K562 (cell line): Measurements from ENCODE around the gene PPP1R3A.

Experiments
- CTCF ChIP-seq, 3 experiments: IDR thresholded peaks in 2 of 3; conservative IDR thresholded peaks in 1 of 3; 2 replicates each; pipeline ENCODE4 v1.5.1; 2011 to 2012; ENCODE audit warnings: low read length in 3 of 3, mild to moderate bottlenecking in 3 of 3, control low read depth in 2 of 3, improper control_type of control experiment in 1 of 3, inconsistent platforms in 1 of 3, low read depth in 1 of 3, mixed read lengths in 1 of 3, moderate library complexity in 1 of 3; ENCODE audit not compliant: insufficient read depth in 2 of 3
- KDM4B ChIP-seq, 2 experiments: fragments of 450-650 bp in 1 of 2; sonication (generic) in 1 of 2; IDR thresholded peaks; 2 replicates each; pipeline ENCODE4 v1.6.1; 2016 to 2017; ENCODE audit warnings: borderline replicate concordance in 2 of 2, antibody characterized with exemption in 1 of 2, low read depth in 1 of 2, mild to moderate bottlenecking in 1 of 2
- POLR2A ChIP-seq: fragments of 450-650 bp; conservative IDR thresholded peaks from 2 replicates; pipeline ENCODE4 v1.6.1; 2016
- POLR2AphosphoS2 ChIP-seq: IDR thresholded peaks from 2 replicates; pipeline ENCODE4 v1.6.1; 2012; ENCODE audit warnings: low read length, improper control_type of control experiment
- REST ChIP-seq, 2 experiments: fragments of 450-650 bp; formaldehyde crosslinking in 1 of 2; IDR thresholded peaks; 2 replicates each; pipeline versions ENCODE4 v1.4.0 to v1.6.1; 2014 to 2020; ENCODE audit warnings: mild to moderate bottlenecking in 2 of 2, borderline replicate concordance in 1 of 2, low read depth in 1 of 2
- SMAD1 ChIP-seq: fragments of 150-350 bp; IDR thresholded peaks from 2 replicates; pipeline ENCODE4 v1.6.1; 2014; ENCODE audit warnings: low read length, low read depth; ENCODE audit not compliant: partially characterized antibody
- SMARCA4 ChIP-seq: fragments of 450-650 bp; IDR thresholded peaks from 2 replicates; pipeline ENCODE4 v1.6.1; 2016
- TCF7L2 ChIP-seq: fragments of 150-350 bp; IDR thresholded peaks from 2 replicates; pipeline ENCODE4 v1.6.1; 2016; ENCODE audit warnings: low read depth, mild to moderate bottlenecking, low read length, moderate library complexity
- ZBTB43 ChIP-seq: sonication (generic); formaldehyde crosslinking; IDR thresholded peaks from 2 replicates; pipeline ENCODE4 v1.8.0; 2023; ENCODE audit warnings: mild to moderate bottlenecking, missing genetic modification reagents
- ZNF384 ChIP-seq: IDR thresholded peaks from 2 replicates; pipeline ENCODE4 v1.6.1; 2012; ENCODE audit warnings: low read depth, low read length, improper control_type of control experiment
- ZNF695 ChIP-seq: fragments of 450-650 bp; formaldehyde crosslinking; IDR thresholded peaks from 2 replicates; pipeline ENCODE4 v1.4.0; 2020; ENCODE audit warnings: mild to moderate bottlenecking, moderate library complexity

- TF ChIP-seq SMAD1 (no peak), KDM4B (IDR thresholded peaks at IDR 0.05; ENCODE audit: borderline replicate concordance in 2 of 2, low read depth in 1 of 2) (no peak), POLR2A (no peak), REST (IDR thresholded peaks at IDR 0.05; ENCODE audit: borderline replicate concordance) (no peak), REST (CRISPR knock-in tag; IDR thresholded peaks at IDR 0.05; ENCODE audit: low read depth) (no peak), CTCF (IDR thresholded peaks at IDR 0.05 in 2 of 3, conservative IDR thresholded peaks at IDR 0.05 in 1 of 3; ENCODE audit: insufficient read depth in 2 of 3, low read depth in 1 of 3, low read length in 3 of 3) (no peak), POLR2AphosphoS2 (no peak), ZNF695 (CRISPR knock-in tag) (no peak), ZBTB43 (CRISPR knock-in tag) (no peak), TCF7L2 (no peak), ZNF384 (no peak), SMARCA4 (no peak)
Observed at GRCh38 chr7:113875224-113875623, 43.6 kb downstream of the PPP1R3A start.
